Caco-2 (cell line): ENCODE measurements around the gene AQP12A. TPM values are rescaled to one million over a fixed set of nuclear protein-coding genes. Genes with fewer than 3 reads are reported as not detected.
"Not testable (repeated sequence)": the region's sequence is repeated elsewhere in the genome, so short reads cannot be mapped to it uniquely, and the experiment has no call there.

Experiments
- Bru-seq: library from RNA; stranded (reverse); fragments of 400-500 nt; gene quantifications from one replicate; lab custom pipeline; 2021; lab: Mats Ljungman, UMichigan
- BruChase-seq, 2 experiments: library from RNA; stranded (reverse); fragments of 400-500 nt; gene quantifications; one replicate each; lab custom pipeline; 2021; lab: Mats Ljungman, UMichigan
- BruUV-seq: library from RNA; stranded (reverse); fragments of 400-500 nt; replicated peaks from 2 replicates; lab custom pipeline; 2021; lab: Mats Ljungman, UMichigan
- CTCF ChIA-PET: fragments of 300-600 bp; sonication (Branson Sonifier 250); formaldehyde crosslinking; loops from one replicate; lab custom pipeline; 2022; ENCODE audit warnings: antibody characterized with exemption; lab: Charles Lee
- POLR2A ChIA-PET: fragments of 300-600 bp; sonication (Branson Sonifier 250); formaldehyde crosslinking; loops from one replicate; lab custom pipeline; 2022; ENCODE audit warnings: antibody characterized with exemption; lab: Charles Lee
- DNase-seq, 2 experiments: peaks; one replicate each; pipeline versions ENCODE4 v3.0.0 to v3.0.0-alpha.2; 2020 to 2022
- H3K27me3 ChIP-seq: replicated peaks from 2 replicates; pipeline ENCODE4 v1.6.0; 2011; ENCODE audit warnings: low read length; ENCODE audit not compliant: control insufficient read depth, insufficient read depth
- H3K36me3 ChIP-seq: 2 replicates; pipeline ENCODE4 v1.5.1; 2011; ENCODE audit warnings: low read length; ENCODE audit not compliant: control insufficient read depth, insufficient read depth
- H3K4me1 ChIP-seq: fragments of 250-450 bp; sonication (Bioruptor Pico); 2 replicates; pipeline ENCODE4 v1.5.1; 2020; ENCODE audit warnings: mild to moderate bottlenecking
- H3K4me3 ChIP-seq: 2 replicates; pipeline ENCODE4 v1.5.1; 2011; ENCODE audit warnings: low read depth, mild to moderate bottlenecking, control low read depth, low read length
- H3K9me3 ChIP-seq: fragments of 250-450 bp; sonication (Bioruptor Pico); 2 replicates; pipeline ENCODE4 v1.5.1; 2020; ENCODE audit warnings: mild to moderate bottlenecking, moderate library complexity
- H3K27ac Mint-ChIP-seq: one replicate; pipeline ENCODE4 v1.8.0; 2022; ENCODE audit warnings: mixed read lengths; ENCODE audit not compliant: unreplicated experiment
- H3K27me3 Mint-ChIP-seq: one replicate; pipeline ENCODE4 v1.8.0; 2022; ENCODE audit warnings: mixed read lengths; ENCODE audit not compliant: insufficient read depth, unreplicated experiment
- H3K36me3 Mint-ChIP-seq: one replicate; pipeline ENCODE4 v1.8.0; 2022; ENCODE audit warnings: mild to moderate bottlenecking, mixed read lengths; ENCODE audit not compliant: insufficient read depth, unreplicated experiment
- H3K4me1 Mint-ChIP-seq: one replicate; pipeline ENCODE4 v1.8.0; 2022; ENCODE audit warnings: low read depth, mixed read lengths; ENCODE audit not compliant: unreplicated experiment
- H3K4me3 Mint-ChIP-seq: one replicate; pipeline ENCODE4 v1.8.0; 2022; ENCODE audit warnings: mild to moderate bottlenecking, moderate library complexity, mixed read lengths; ENCODE audit not compliant: unreplicated experiment
- H3K9me3 Mint-ChIP-seq: one replicate; pipeline ENCODE4 v1.8.0; 2022; ENCODE audit warnings: mixed read lengths; ENCODE audit not compliant: unreplicated experiment
- CTCF ChIP-seq, 2 experiments: fragments of 200-600 bp in 1 of 2; IDR thresholded peaks; 1 replicate in 1 of 2; 2 replicates in 1 of 2; pipeline versions ENCODE4 v1.5.1 to v1.8.0; 2011 to 2022; ENCODE audit warnings: antibody characterized with exemption in 1 of 2, control low read depth in 1 of 2, inconsistent platforms in 1 of 2, low read depth in 1 of 2, low read length in 1 of 2, mild to moderate bottlenecking in 1 of 2, moderate library complexity in 1 of 2; ENCODE audit not compliant: insufficient read depth in 1 of 2, severe bottlenecking in 1 of 2, unreplicated experiment in 1 of 2
- intact Hi-C: fragments of 100-400 bp; cut with micrococcal nuclease; formaldehyde crosslinking; loops from one replicate; pipeline ENCODE4 v1.10.0; 2022; ENCODE audit not compliant: unreplicated experiment
- long read RNA-seq: library from polyadenylated mRNA; stranded (forward); transcript quantifications from one replicate; pipeline ENCODE4 v2.0.0, GENCODE V29; 2022
- total RNA-seq: library from RNA; stranded (reverse); gene quantifications from 2 replicates; pipeline ENCODE4 v1.2.3, GENCODE V29; 2022

The AQP12A gene
- total RNA-seq = not detected in 2 replicates
- Bru-seq, nascent RNA = not detected
- BruChase-seq, experiment 1, labeled RNA remaining after a 2-hour chase = not detected
- not detected for BruChase-seq, experiment 2, labeled RNA remaining after a 6-hour chase
- long read RNA-seq = 0 reads

GRCh38 chr2:240691631-240692420 lies at the start of gene AQP12A:
TSS of gene AQP12A (plus strand) at chr2:240691866. CDS start at chr2:240691914, 48 bp downstream.
- DNase-seq, H3K27me3 ChIP-seq, H3K4me1 Mint-ChIP-seq, BruUV-seq, H3K36me3 Mint-ChIP-seq, H3K4me3 ChIP-seq, H3K27me3 Mint-ChIP-seq, H3K9me3 ChIP-seq, H3K9me3 Mint-ChIP-seq, H3K4me1 ChIP-seq, H3K36me3 ChIP-seq, H3K27ac Mint-ChIP-seq, H3K4me3 Mint-ChIP-seq, POLR2A ChIA-PET, intact Hi-C loops: not testable (repeated sequence)
- CTCF ChIA-PET = interaction anchor here (0.6 kb wide), 1 partner anchor 51 kb away, joined by 4 read pairs; no protein-coding TSS in a partner anchor

GRCh38 chr2:240642061-240642805 lies 49.4 kb upstream of the AQP12A start:
- no peaks in the 10 kb centered on the region for H3K36me3 ChIP-seq
- no peak overlapping the region for H3K4me3 Mint-ChIP-seq
- H3K27me3 ChIP-seq = no peaks in the 10 kb centered on the region
- peaks cover 6% of the 10 kb centered on the region for H3K27me3 Mint-ChIP-seq
- DNase-seq = no peak
- BruUV-seq = no TSS peak
- ChIA-PET POLR2A (no interaction called here), CTCF (interaction anchor here (0.7 kb wide), 1 partner anchor 9 kb away, joined by 3 read pairs; no protein-coding TSS in a partner anchor)
- H3K4me3 ChIP-seq = no peak overlapping the region
- intact Hi-C loops = loop anchor here (10.0 kb wide), 1 partner anchor 63 kb away; no protein-coding TSS in a partner anchor
- H3K36me3 Mint-ChIP-seq = no peaks in the 10 kb centered on the region
- H3K9me3 ChIP-seq = no peaks in the 10 kb centered on the region
- H3K4me1 Mint-ChIP-seq = no peaks in the 10 kb centered on the region
- TF ChIP-seq CTCF (IDR thresholded peaks at IDR 0.05; ENCODE audit: insufficient read depth in 1 of 2, low read depth in 1 of 2, low read length in 1 of 2, severe bottlenecking in 1 of 2, unreplicated experiment in 1 of 2) = no peak
- H3K9me3 Mint-ChIP-seq = no peaks in the 10 kb centered on the region
- no peaks in the 10 kb centered on the region for H3K4me1 ChIP-seq
- H3K27ac Mint-ChIP-seq = no peak overlapping the region

GRCh38 chr2:240642806-240643092 lies 48.9 kb upstream of the AQP12A start:
- TF ChIP-seq CTCF (IDR thresholded peaks at IDR 0.05; ENCODE audit: insufficient read depth in 1 of 2, low read depth in 1 of 2, low read length in 1 of 2, severe bottlenecking in 1 of 2, unreplicated experiment in 1 of 2) = no peak
- BruUV-seq = no TSS peak
- POLR2A ChIA-PET = no interaction called here
- CTCF ChIA-PET = interaction anchor here (0.7 kb wide), 1 partner anchor 9 kb away, joined by 3 read pairs; no protein-coding TSS in a partner anchor
- no peak overlapping the region for H3K4me3 Mint-ChIP-seq
- Histone ChIP-seq H3K27me3 (no peaks in the 10 kb centered on the region), H3K4me3 (no peak overlapping the region), H3K4me1 (no peaks in the 10 kb centered on the region), H3K36me3 (no peaks in the 10 kb centered on the region), H3K9me3 (no peaks in the 10 kb centered on the region)
- no peaks in the 10 kb centered on the region for H3K9me3 Mint-ChIP-seq
- H3K36me3 Mint-ChIP-seq = no peaks in the 10 kb centered on the region
- H3K27ac Mint-ChIP-seq = no peak overlapping the region
- H3K27me3 Mint-ChIP-seq = peaks cover 6% of the 10 kb centered on the region
- intact Hi-C loops = loop anchor here (10.0 kb wide), 1 partner anchor 62 kb away; no protein-coding TSS in a partner anchor
- no peaks in the 10 kb centered on the region for H3K4me1 Mint-ChIP-seq
- no peak for DNase-seq
